ENCODE data around the gene NR2F1-AS1.
"Not testable (repeated sequence)": the region's sequence is repeated elsewhere in the genome, so short reads cannot be mapped to it uniquely, and the experiment has no call there.

NR2F1-AS1 gene

DNA sequence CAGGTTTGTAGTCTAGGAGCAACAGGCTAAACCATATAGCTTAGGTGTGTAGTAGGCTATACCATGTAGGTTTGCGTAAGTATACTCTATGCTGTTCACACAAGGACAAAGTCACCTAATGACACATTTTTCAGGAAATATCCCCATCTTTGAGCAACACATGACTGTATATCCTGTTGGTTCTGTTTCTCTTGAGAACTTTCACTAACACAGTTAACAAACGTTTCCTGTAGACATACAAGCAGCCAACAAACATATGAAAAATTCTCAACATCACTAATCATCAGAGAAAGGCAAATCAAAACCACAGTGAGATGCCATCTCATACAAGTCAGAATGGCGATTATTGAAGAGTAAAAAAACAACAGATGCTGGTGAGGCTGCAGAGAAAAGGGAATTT, 68.2 kb downstream of the NR2F1-AS1 start:
- DNase-seq = no peak

DNA sequence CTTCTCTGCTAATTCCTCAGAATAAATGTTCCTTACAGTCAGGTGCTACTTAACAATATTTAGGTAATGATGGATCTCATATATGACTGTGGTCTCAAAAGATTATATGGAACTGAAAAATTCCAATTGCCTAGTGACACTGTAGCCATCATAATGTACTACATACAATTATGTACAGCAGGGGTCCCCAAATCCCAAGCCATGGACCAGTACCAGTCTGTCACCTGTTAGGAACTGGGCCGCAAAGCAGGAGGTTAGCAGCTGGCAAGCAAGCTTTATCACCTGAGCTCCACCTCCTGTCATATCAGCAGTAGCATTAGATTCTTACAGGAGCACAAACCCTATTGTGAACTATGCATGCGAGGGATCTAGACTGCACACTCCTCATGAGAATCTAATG, 69.6 kb downstream of the NR2F1-AS1 start:
- DNase-seq = no peak

DNA sequence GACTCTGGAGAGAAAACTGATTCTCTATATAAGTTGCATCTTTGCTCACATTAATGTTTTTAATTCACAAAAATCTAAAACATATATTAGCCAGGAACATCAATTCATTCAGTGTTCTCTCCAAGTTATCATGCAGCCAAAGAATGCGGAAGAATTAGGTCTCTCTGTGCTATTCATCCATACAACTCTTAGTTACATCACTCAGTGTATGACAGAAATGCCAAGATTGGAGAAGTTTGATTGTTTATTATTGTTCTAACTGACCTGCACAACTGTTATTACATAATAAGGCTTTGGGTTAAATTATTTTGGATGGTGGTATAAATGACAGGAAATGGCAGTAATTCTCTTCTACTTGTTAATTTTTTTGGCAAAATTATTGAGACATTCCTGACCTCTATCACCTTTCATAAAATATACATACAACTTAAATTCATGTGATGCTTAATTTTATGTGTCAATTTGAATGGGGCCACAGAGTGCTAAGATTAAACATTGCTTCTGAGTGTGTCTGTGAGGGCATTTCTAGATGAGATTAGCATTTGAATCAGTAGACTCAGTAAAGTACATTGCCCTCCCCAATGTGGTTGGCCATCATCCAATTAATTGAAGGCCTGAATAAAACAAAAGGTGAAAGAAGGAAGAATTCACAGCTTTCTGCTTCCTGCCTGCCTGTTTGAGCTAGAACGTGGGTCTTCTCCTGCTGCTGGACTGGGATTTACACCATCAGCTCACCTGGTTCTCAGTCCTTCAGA, 70.2 kb downstream of the NR2F1-AS1 start:
- no peak for DNase-seq

DNA sequence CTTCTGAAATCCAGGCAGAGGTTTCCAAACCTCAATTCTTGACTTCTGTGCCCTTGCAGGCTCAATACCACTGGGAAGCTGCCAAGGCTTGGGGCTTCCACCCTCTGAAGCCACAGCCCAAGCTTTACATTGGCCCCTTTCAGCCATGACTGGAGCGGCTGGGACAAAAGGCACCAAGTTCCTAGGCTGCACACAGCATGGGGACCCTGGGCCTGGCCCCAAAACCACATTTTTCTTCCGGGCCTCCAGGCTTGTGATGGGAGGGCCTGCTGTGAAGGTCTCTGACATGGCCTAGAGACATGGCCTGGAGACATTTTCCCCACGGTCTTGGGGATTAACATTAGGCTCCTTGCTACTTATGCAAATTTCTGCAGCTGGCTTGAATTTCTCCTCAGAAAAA, 75.5 kb downstream of the NR2F1-AS1 start:
- DNase-seq = not testable (repeated sequence)

DNA sequence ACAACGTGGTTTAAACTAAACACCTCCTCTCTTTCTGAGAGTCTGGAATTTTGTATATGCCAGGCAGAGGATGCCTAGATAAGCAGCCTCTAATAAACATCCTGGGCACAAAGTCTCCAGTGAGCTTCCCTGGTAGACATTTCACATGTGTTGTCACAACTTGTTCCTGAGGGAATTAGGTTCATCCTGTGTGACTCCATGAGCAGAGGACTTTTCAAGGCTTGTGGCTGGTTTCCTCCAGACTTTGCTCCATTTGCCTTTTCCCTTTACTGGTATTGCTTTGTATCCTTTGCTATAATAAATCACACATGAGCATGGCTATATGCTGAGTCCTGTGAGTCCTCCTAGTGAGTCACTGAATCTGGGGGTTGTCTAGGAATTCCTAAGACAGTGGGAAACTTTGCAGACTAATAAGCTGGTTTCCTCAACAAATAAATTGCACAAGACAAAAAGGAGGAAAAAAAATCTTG, 77.4 kb downstream of the NR2F1-AS1 start:
- DNase-seq = no peak

DNA sequence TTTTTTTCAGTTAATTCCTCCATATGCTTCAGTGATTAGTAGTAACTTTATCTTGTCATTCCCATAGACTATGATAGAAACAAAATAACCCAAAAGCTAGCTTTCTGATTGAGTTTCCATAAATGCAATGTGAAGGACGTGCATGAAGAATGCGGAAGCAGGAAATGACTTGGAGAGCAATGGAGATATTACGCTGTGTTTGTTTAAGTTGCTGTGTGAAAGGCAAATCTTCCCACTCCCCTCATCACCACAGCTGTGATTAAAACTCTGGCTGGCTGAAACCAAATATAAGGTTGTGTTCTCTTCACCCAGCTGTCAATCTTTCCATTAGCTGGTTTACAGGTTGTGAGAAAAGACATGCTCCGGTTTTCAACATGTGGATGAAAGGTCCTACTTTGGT, 83.9 kb downstream of the NR2F1-AS1 start:
- DNase-seq = no peak

DNA sequence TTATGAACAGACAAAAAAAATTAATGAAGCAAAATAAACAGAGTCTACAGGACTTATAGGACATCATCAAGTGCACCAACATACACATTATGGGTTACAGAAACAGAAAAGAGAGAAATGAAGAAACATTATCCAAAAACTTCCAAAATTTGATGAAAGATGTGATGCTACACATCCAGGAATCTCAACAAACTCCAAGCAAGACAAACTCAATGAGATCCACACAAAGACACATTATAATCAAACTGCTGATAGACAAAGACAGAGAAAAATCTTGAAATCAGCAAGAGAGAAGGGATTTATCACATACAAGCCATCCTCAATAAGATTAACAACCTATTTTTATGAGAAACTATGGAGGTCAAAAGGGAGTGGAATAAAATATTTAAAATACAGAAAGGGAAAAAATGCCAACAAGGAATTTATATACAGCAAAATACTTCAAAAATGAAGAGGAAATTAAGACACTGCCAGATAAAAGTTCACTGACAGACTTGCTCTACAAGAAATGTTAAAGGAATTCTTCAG, 101.0 kb downstream of the NR2F1-AS1 start:
- no peak for DNase-seq

DNA sequence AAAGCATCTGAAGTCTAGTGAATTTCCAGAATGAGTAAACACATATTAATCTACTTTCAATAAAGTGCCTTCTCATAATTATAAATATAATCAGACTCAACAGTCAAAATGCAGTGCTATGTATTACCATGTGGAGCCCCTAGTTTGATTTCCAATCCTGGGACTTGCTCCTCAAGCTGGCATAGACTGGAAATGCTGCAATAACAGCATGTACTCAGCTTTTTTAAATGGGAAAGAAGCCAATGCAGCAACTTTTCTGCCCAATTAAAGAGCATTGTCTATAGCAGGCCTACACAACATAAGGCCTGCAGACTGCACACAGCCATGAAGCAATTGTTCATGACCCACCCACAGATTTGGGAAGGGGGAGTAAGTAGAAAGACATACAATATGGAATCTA, 103.2 kb downstream of the NR2F1-AS1 start:
- no peak for DNase-seq

DNA sequence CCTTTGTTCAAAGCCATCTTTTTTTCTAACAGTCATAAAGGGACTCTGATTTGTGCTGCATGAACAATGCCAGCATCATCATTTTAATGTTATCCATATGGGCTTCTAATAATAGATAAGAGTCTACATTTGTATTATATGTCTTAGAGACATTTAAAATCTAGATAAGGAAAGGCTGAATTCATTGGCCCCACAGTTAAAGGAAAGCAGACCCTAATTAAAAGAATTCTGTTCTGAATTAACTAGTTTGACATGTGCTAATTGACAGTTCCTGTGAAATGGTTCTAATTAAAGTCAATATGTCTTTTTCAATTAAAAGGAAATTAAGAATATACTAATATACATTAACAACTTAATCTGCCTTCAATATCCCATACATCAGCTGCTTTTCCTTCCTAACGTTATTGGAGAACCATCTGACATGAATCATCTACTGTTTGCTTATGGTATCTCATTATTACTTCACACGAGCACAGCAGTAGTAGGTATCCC, 104.7 kb downstream of the NR2F1-AS1 start:
- DNase-seq = no peak

DNA sequence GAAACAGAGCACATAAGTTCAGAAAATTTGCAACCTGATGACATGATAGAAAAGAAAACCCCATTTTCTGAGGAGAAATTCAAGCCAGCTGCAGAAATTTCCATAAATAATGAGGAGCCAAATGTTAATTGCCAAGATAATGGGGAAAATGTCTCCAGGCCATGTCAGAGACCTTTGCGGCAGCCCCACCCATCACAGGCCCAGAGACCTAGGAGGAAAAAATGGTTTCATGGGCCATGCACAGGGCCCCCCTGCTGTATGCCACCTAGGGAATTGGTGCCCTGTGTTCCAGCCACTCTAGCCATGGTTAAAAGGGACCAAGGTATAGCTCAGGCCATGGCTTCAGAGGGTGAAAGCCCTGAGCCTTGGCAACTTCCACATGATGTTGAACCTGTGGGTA, 118.1 kb downstream of the NR2F1-AS1 start:
- DNase-seq = no peak

DNA sequence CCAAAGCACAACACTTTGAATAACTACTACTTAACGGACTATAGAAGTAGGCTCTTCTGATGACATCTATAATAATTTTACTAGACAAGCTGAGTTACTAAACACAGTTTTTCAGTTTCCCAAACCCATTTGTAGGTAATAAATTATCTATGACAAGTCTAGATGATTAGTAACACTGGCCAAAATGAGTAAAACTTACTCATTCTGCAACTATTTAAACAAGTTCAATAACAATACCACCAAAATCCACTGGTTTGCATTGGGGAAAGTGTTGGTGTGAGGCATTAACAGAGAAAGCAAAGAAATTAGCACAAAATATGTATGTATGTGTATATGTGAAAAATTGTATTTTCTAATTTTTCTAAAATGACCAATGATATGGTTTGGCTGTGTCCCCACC, 119.3 kb downstream of the NR2F1-AS1 start:
- no peak for DNase-seq

DNA sequence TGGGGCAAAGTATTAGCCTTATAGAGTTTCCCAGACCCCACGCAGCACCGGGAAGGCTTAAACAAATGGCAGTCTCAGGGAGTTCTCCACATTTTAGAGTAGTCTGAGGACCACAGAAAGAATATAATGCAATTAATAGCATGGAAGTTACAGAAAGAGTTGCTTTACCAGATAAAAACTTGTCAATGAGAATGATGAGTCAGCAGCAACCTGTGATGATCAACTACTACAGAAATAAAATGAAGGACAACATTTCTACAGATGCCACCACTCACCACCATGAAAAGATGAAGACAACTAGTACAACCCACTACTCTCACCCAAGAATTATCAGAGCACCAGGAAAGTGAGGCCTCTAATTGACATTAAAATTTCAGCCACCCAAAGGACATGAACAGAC, 120.7 kb downstream of the NR2F1-AS1 start:
- DNase-seq = no peak

DNA sequence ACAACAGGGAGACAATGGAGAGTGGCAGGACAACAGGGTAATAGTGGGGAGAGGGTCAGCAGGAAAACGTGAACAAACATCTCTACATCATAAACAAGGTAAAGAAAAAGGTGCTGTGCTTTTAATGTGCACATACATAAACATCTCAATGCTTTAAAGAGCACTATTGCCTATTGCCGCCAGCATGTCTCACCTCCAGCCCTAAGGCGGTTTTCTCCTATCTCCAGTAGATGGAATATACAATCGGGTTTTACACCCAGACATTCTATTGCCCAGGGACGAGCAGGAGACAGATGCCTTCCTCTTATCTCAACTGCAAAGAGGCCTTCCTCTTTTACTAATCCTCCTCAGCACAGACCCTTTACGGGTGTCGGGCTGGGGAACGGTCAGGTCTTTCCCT, 124.2 kb downstream of the NR2F1-AS1 start:
- not testable (repeated sequence) for DNase-seq

DNA sequence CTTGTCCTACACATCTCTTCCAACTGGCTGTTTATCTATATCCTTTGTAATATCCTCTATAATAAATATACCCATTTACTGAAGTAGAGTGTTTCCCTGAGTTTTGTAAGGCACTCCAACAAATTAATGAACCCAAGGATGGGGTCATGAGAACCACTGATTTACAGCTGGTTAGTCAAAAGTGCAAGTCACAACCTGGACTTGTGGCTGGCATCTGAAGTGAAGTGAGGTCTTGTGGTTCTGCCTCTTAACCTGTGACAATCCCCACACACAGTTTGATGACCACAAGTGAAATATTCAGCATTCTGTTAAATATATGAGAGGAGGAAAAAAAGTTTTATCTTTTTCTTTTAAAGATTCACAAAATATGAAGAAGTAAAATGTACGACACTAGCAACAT, 126.1 kb downstream of the NR2F1-AS1 start:
- DNase-seq = no peak

DNA sequence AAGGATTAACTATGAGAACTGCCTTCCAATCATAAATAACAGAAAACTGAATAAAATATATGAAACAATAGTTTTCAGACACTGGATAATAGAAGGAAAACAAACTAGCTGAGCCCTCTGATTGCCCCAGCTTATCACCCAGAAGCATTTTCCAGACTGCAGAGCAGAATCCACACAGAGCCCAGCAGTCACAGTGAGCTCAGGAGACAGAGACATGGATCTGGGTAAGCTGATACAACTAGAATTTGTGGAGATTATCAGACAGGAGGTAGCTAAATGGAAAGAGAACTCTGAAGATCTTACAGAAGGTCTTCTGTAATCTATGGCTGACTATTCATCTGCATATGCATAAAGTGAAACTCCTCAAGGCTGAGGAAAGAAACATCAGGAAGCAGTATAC, 128.8 kb downstream of the NR2F1-AS1 start:
- DNase-seq = no peak

DNA sequence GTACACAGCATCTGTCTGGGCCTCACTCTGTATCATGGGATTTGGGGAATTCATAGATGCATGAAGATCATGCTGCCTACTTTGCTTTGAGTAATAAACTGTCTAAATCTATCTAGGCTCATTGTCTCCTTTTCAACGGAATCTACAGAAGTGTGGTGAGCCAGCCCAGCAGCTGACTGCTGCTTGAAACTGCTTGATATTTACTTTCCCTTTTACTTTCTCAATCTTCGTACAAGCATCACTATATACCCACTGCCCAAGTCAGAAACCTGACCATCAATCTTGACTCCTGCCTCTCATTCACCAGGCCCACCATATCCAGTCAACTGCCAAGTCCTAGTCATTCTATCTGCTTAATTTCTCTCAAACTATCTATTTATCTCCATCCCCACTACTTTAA, 142.9 kb downstream of the NR2F1-AS1 start:
- DNase-seq = no peak

DNA sequence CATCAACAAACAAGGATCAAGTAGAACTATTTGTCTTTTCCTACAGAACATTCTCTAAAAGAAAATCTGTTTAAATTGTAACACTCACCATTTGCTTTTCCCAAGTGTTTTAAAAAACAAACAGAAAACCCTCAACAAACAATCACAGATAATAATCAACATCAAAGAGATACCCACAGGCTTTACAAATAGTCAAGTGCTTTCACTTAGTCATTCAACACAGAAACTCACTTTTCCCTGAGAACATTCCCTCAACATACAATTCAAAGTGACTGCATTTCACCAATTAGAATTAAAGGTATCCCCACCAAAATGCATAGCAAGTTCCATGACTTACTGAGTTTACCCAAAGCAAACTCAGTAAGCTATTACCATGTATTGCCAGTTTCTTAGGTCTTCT, 144.9 kb downstream of the NR2F1-AS1 start:
- no peak for DNase-seq

DNA sequence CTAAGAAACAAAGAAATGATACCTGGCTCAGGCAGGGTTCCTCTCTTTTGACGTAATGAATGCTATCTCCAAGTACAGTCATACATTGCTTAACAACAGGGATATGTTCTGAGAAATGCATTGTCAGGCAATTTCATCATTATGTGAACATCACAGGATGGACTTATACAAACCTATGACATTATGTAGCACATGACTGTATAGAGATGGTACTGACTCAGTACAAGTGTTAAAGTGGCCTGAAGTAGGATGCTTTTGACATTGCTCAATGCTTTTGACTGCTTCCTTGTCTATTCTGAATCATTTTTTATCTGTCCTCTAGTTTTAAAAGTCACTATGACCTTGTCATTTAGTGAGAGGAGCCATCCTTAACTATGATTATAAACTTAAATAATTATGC, 147.6 kb downstream of the NR2F1-AS1 start:
- no peak for DNase-seq

DNA sequence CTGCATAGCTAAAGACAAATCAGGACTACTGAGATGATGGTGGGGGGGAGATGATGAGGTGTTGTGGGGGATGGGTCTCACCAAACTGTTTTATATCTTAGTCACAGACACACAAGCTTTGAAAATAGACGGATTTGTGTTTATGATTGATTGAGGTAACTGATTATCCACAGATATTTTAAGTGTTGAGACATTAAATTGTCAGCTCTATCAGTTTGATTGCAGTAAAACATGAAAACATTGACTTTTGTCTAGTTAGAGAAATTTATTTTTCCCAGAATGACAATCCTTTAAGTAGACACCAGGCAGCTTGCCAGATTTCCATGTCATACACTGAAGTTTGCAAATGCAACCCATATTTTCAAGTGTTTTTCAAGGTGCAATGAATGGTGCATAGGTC, 149.8 kb downstream of the NR2F1-AS1 start:
- no peak for DNase-seq

DNA sequence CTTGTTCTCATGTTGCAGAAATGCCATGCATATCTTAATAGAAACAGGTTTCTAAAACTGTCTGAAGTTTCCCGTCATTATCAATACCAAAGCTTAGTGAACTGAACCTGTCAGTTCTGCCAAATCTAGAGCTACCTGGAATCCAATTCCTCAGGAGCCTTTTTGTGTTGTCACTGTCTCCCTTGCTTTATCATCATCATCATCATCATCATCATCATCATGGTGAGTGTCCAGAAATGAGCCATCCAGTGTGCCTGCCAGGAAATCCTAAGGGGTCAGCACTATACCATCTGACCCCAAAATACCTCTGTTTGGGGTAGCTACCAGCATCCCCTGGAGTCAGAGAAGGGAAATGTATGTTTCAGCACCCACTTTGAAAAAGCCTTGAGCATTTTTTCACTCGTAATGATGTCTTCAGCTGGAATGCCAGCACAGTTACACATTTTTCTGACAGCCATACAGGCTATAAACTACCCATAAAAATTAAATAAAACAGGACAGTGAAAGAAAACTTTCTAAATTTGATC, 150.3 kb downstream of the NR2F1-AS1 start:
- DNase-seq = no peak

DNA sequence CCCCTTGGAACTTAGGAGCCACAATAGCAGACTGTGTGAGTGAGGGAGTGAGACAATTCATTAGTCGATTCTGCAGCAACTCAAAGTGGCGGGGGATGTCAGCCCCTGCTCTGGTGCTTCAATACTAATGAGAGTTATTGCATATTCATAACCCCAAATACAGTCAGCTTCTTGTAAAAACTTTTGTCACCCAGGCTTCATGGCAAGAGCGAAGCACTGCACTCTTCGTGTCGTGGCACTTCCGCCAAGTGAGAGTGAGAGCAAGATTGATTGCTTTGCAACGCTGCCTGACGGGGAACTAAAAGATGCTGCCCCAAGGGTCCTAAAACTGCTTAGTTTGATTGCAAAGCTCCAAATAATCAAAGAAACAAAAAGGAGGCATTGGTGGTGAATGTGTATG, 150.9 kb downstream of the NR2F1-AS1 start:
- DNase-seq = no peak

DNA sequence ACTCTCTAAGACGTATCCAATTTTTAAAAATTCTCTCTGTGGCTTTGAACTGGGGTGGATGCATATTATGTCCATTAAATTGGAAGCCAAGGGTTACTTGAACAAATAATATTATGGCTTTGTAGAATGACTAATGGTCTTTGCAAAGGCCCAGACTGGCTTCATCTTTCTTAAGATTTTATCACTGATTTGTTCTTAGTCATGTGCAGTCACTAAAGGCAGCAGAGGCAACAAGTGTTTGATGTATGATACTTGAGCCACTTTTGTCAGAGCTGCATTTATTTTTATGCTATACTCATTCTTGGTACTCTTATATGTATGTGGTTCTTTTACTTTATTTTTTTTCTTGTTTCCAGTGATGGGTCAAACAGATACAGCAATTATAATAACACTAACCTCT, 152.2 kb downstream of the NR2F1-AS1 start:
- no peak for DNase-seq

DNA sequence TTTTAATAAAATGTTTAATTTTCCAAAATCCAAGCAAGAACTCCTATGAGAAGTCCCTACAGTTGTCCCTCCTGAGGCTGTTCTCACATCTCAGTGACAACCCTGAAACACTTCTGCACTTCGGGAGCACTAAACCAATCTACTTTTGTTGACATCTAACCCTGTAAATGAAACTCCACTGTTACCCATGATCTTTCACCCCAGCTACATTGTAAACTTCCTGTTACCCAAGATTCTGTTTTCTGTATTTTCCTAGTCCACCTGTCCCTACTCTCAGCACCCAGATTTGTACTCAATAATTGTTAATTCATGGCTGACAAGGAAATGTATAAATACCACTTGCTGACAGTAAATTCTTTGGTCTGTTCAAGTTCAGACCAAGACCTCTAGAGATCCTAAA, 153.7 kb downstream of the NR2F1-AS1 start:
- no peak for DNase-seq

DNA sequence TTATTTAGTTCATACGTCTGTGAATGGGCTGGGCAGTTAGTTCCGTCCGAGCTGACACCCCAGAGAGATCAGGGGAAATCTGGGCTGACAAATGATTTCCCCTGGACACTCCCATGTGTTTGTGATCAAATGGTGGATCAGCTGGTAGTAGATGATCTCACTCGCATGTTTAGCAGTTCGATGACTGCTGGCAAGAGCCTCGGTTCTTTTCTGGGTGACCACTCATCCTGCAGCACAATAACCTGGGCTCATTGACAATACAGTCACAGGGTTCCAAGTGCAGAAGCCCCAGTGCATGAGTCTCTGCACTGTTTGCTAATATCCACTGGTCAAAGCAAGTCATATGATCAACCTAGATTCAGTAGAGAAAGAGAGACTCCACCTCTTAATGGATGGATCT, 155.9 kb downstream of the NR2F1-AS1 start:
- no peak for DNase-seq

DNA sequence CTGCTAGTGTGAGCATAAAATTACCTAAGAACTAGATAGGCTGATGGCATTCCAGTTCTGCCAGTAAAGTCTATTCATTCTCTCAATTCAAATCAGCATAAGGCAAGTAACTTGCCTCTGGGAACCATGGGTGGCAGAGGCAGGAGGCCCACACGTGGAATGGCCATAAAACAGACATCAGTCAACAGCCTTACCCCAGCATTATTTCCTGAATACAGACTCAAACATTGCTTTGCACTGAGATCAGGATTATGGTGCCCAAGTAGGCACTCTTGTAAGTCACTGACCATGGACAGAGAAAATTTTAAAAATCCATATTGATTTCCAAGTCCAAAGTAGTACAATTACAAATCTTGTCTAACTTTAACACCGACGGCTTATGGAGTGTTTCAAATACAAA, 157.7 kb downstream of the NR2F1-AS1 start:
- no peak for DNase-seq

All from T-helper 1 cell (primary cell).